B cell (primary cell): ENCODE results near the gene CPT1A. TPM values are rescaled to one million over a fixed set of nuclear protein-coding genes. Genes with fewer than 3 reads are reported as not detected.

Experiments used
- ATAC-seq: fragments of 200-7000 bp; cut with Tn5 transposase; one replicate; pipeline ENCODE4 v1.10.0; 2021; ENCODE audit warnings: low read depth, mild to moderate bottlenecking, moderate number of reproducible peaks, moderate library complexity
- CTCF ChIA-PET: fragments of 350-600 bp; sonication (Branson Sonifier 250); formaldehyde crosslinking; loops from one replicate; lab custom pipeline; 2021; ENCODE audit warnings: antibody characterized with exemption, inconsistent platforms; lab: Charles Lee
- POLR2A ChIA-PET: fragments of 350-600 bp; sonication (Branson Sonifier 250); formaldehyde crosslinking; loops from one replicate; lab custom pipeline; 2021; ENCODE audit warnings: antibody characterized with exemption; lab: Charles Lee
- DNase-seq: peaks from one replicate; pipeline ENCODE4 v3.0.0; 2013
- H2AFZ ChIP-seq: 2 replicates; pipeline ENCODE4 v1.6.1; 2012; ENCODE audit warnings: mild to moderate bottlenecking, low read depth, low read length; ENCODE audit not compliant: insufficient read depth, poor library complexity, severe bottlenecking
- H3K27ac ChIP-seq, 2 donors: 1 replicate in 1 of 2; 2 replicates in 1 of 2; pipeline ENCODE4 v1.5.1; 2012 to 2013; ENCODE audit warnings: low read length in 2 of 2, mild to moderate bottlenecking in 2 of 2, moderate library complexity in 1 of 2
- H3K27me3 ChIP-seq, 4 experiments: fragments of 200-600 bp in 1 of 4; sonication (generic) in 1 of 4; replicated peaks in 1 of 4; 1 replicate in 2 of 4; 2 replicates in 2 of 4; pipeline versions ENCODE4 v1.6.1 to v1.7.0; 2013 to 2016; ENCODE audit warnings: low read length in 3 of 4, mild to moderate bottlenecking in 2 of 4, mixed read lengths in 1 of 4, moderate library complexity in 1 of 4; ENCODE audit not compliant: insufficient read depth in 4 of 4, control insufficient read depth in 3 of 4; ENCODE audit errors: control extremely low read depth in 1 of 4
- H3K36me3 ChIP-seq, 2 experiments: replicated peaks in 1 of 2; 1 replicate in 1 of 2; 2 replicates in 1 of 2; pipeline versions ENCODE4 v1.6.1 to v1.7.1; 2013; ENCODE audit warnings: low read length in 1 of 2; ENCODE audit not compliant: insufficient read depth in 2 of 2, control insufficient read depth in 1 of 2; ENCODE audit errors: control extremely low read depth in 1 of 2, extremely low read depth in 1 of 2
- H3K4me1 ChIP-seq, 2 donors: fragments of 200-600 bp in 1 of 2; sonication (generic) in 1 of 2; 1 replicate in 1 of 2; 2 replicates in 1 of 2; pipeline versions ENCODE4 v1.5.1 to v1.6.1; 2013 to 2017; ENCODE audit warnings: low read length in 2 of 2; ENCODE audit not compliant: control insufficient read depth in 2 of 2, insufficient read depth in 2 of 2
- H3K4me2 ChIP-seq: replicated peaks from 2 replicates; pipeline ENCODE3; 2012; ENCODE audit warnings: mild to moderate bottlenecking, low read depth, low read length; ENCODE audit not compliant: poor library complexity, severe bottlenecking
- H3K4me3 ChIP-seq, 5 experiments: fragments of 200-600 bp in 1 of 5; sonication (generic) in 1 of 5; 1 replicate in 3 of 5; 2 replicates in 2 of 5; pipeline versions ENCODE4 v1.5.1 to v1.7.0; 2011 to 2016; ENCODE audit warnings: low read length in 4 of 5, mild to moderate bottlenecking in 4 of 5, low read depth in 2 of 5, control low read depth in 1 of 5, moderate library complexity in 1 of 5; ENCODE audit not compliant: insufficient read depth in 1 of 5; ENCODE audit errors: control extremely low read depth in 1 of 5, extremely low read depth in 1 of 5
- H3K79me2 ChIP-seq: fragments of 200-600 bp; sonication (generic); one replicate; pipeline ENCODE4 v1.6.0; 2016; ENCODE audit warnings: low read length; ENCODE audit not compliant: control insufficient read depth, insufficient read depth
- H3K9ac ChIP-seq: fragments of 200-600 bp; sonication (generic); 2 replicates; pipeline ENCODE4 v1.6.1; 2017; ENCODE audit warnings: mild to moderate bottlenecking, low read length, moderate library complexity
- H3K9me3 ChIP-seq, 3 donors: one replicate each; pipeline versions ENCODE4 v1.6.1 to v1.7.1; 2013; ENCODE audit warnings: low read length in 2 of 3; ENCODE audit not compliant: control insufficient read depth in 2 of 3, insufficient read depth in 1 of 3; ENCODE audit errors: control extremely low read depth in 1 of 3
- H4K20me1 ChIP-seq: 2 replicates; pipeline ENCODE4 v1.6.0; 2012; ENCODE audit warnings: mild to moderate bottlenecking, low read length; ENCODE audit not compliant: insufficient read depth, control insufficient read depth, poor library complexity, severe bottlenecking
- H3K27ac Mint-ChIP-seq: one replicate; pipeline ENCODE4 v1.8.0; 2021; ENCODE audit warnings: mixed read lengths
- H3K27me3 Mint-ChIP-seq: one replicate; pipeline ENCODE4 v1.8.0; 2021; ENCODE audit warnings: mixed read lengths
- H3K4me1 Mint-ChIP-seq: one replicate; pipeline ENCODE4 v1.8.0; 2021; ENCODE audit warnings: mixed read lengths
- H3K4me3 Mint-ChIP-seq: one replicate; pipeline ENCODE4 v1.8.0; 2021; ENCODE audit warnings: mixed read lengths
- H3K9me3 Mint-ChIP-seq: one replicate; pipeline ENCODE4 v1.8.0; 2022; ENCODE audit warnings: mixed read lengths; ENCODE audit not compliant: insufficient read depth
- CTCF ChIP-seq: fragments of 200-600 bp; IDR thresholded peaks from one replicate; pipeline ENCODE4 v1.8.0; 2022; ENCODE audit warnings: antibody characterized with exemption, mild to moderate bottlenecking
- EZH2 ChIP-seq: IDR thresholded peaks from 2 replicates; pipeline ENCODE4 v1.6.1; 2012; ENCODE audit warnings: borderline replicate concordance, low read depth, mild to moderate bottlenecking, moderate library complexity, low read length; ENCODE audit not compliant: insufficient read depth, poor library complexity, severe bottlenecking
- WGBS: methylation state at CpG from one replicate; pipeline ENCODE4 v1.1.5; 2013; ENCODE audit warnings: missing lambda C conversion rate; ENCODE audit not compliant: insufficient coverage; 5-methylcytosine and 5-hydroxymethylcytosine counted together
- intact Hi-C: fragments of 100-400 bp; cut with micrococcal nuclease; formaldehyde crosslinking; loops from one replicate; pipeline ENCODE4 v1.10.0; 2022
- polyA plus RNA-seq: library from polyadenylated mRNA; depleted of rRNA; stranded (reverse); fragments of >200 nt; gene quantifications from 2 replicates; pipeline ENCODE4 v1.2.3, GENCODE V29; 2012
- total RNA-seq, 2 donors: library from RNA; stranded (reverse); fragments of 120-200 nt in 1 of 2; gene quantifications; 1 replicate in 1 of 2; 2 replicates in 1 of 2; pipeline versions ENCODE4 v1.2.3 to v1.2.4, GENCODE V29; 2013 to 2022

Gene CPT1A
- total and polyA plus RNA-seq, 2 donors (not counting 1 experiment from before 2014, with no cell fraction given): 15.6 to 40.8 TPM

GRCh38 chr11:68743539-68743938 is 98.2 kb downstream of the CPT1A start:
- intact Hi-C loops: no loop called here
- Histone ChIP-seq H3K9me3 (no peaks in the 10 kb centered on the region), H3K9ac (no peak overlapping the region), H3K79me2 (no peaks in the 10 kb centered on the region), H4K20me1 (no peaks in the 10 kb centered on the region), H2AFZ (no peak overlapping the region), H3K36me3 (no peaks in the 10 kb centered on the region), H3K4me3 (no peak overlapping the region), H3K27me3 (no peaks in the 10 kb centered on the region), H3K4me2 (no peak overlapping the region), H3K27ac (no peak overlapping the region), H3K4me1 (no peaks in the 10 kb centered on the region)
- no CpG with 5 or more reads among the region's 3 CpGs for WGBS
- TF ChIP-seq CTCF (no peak), EZH2 (no peak)
- Mint-ChIP-seq H3K4me3 (no peak overlapping the region), H3K4me1 (no peaks in the 10 kb centered on the region), H3K27ac (no peak overlapping the region), H3K9me3 (no peaks in the 10 kb centered on the region), H3K27me3 (no peaks in the 10 kb centered on the region)
- ChIA-PET CTCF (interaction anchor here (0.7 kb wide), 1 partner anchor 16 kb away, joined by 5 read pairs; no protein-coding TSS in a partner anchor), POLR2A (no interaction called here)
- DNase-seq (no peak), ATAC-seq (no peak)

GRCh38 chr11:68741463-68741862 is 100.3 kb downstream of the CPT1A start:
- Mint-ChIP-seq H3K27ac (no peak overlapping the region), H3K4me1 (no peaks in the 10 kb centered on the region), H3K9me3 (no peaks in the 10 kb centered on the region), H3K27me3 (no peaks in the 10 kb centered on the region), H3K4me3 (no peak overlapping the region)
- Histone ChIP-seq H3K27ac (no peak overlapping the region), H4K20me1 (no peaks in the 10 kb centered on the region), H3K4me2 (no peak overlapping the region), H3K27me3 (no peaks in the 10 kb centered on the region), H2AFZ (no peak overlapping the region), H3K36me3 (no peaks in the 10 kb centered on the region), H3K4me1 (no peaks in the 10 kb centered on the region), H3K9ac (no peak overlapping the region), H3K4me3 (no peak overlapping the region), H3K9me3 (no peaks in the 10 kb centered on the region), H3K79me2 (no peaks in the 10 kb centered on the region)
- no peak for ATAC-seq
- POLR2A ChIA-PET: no interaction called here
- 92% methylated on average over 2 of the region's 7 CpGs for WGBS
- DNase-seq: no peak
- intact Hi-C loops: no loop called here
- CTCF ChIA-PET: no interaction called here
- TF ChIP-seq EZH2 (no peak), CTCF (no peak)
